HT1080 (cell line): ENCODE data around the gene FOXS1. TPM values are rescaled to one million over a fixed set of nuclear protein-coding genes. Genes with fewer than 3 reads are reported as not detected.

Source experiments
- DNase-seq: peaks from one replicate; pipeline ENCODE4 v3.0.0-alpha.2; 2015; ENCODE audit warnings: low read depth
- polyA plus RNA-seq, 2 experiments: library from polyadenylated mRNA; depleted of rRNA; stranded (reverse); fragments of >200 nt; gene quantifications; 2 replicates each; pipeline ENCODE4 v1.2.3, GENCODE V29; 2015
- total RNA-seq: library from RNA; depleted of rRNA; stranded (reverse); fragments of >200 nt; shearing (Covaris generic); gene quantifications from 2 replicates; pipeline ENCODE4 v1.2.3, GENCODE V29; 2014; rRNA removed

FOXS1 gene
- total RNA-seq, result 0.17 and 0.35 TPM in 2 replicates
- 0.15 and 0.73 TPM in 2 replicates for polyA plus RNA-seq (2015; cell fraction: cytosol; rRNA removed)
- polyA plus RNA-seq (2015; cell fraction: nucleus; rRNA removed), result 0.25 and 0.51 TPM in 2 replicates

DNA sequence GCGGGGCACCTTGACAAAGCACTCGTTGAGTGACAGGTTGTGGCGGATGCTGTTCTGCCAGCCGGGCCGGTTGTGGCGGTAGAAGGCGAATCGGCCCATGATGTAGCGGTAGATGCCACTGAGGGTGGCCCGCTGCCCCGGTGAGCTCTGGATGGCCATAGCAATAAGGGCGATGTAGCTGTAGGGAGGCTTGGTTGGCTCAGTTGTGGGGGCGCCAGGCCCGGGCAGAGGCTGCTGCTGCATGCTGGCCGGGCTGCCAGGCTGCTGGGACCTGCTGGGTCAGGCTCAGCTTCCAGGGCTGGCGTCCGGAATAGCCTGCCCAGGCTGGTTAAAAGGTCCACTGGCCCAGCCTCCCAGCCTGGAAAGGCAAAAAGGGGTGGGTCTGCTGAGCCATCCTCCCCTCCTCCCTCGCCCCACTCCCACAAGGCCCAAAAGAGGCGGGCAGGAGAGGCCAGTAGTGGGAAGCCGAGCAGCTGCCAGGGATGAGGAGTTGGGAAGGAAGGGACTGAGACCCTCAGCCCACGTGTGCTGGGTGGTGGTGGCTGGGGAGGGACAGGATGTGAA lies at the start of gene FOXS1:
TSS of gene FOXS1 (minus strand) at position 305 of the 564 bp plus-strand sequence. CDS start at position 243, 62 bp downstream.
- DNase-seq, result no peak

DNA sequence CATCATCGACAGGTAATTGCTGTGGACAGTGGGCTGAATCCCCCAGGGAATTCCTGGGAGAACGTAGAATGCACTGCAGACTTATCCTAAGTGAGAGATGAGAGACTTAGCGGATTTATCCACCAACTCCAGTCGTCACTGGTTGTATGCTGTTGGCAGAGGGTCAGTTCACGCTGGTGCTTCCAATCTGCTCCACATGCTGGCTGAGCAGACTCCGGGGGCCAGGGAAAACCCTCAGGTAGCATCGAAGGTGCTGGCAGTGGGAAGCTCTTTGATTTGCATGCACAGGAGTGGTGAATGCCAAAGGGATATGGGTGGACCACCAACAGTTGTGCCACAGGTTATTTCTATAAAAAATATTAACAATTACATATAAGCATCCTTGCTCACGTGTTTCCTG lies 45.2 kb upstream of the FOXS1 start:
- DNase-seq, result no peak

DNA sequence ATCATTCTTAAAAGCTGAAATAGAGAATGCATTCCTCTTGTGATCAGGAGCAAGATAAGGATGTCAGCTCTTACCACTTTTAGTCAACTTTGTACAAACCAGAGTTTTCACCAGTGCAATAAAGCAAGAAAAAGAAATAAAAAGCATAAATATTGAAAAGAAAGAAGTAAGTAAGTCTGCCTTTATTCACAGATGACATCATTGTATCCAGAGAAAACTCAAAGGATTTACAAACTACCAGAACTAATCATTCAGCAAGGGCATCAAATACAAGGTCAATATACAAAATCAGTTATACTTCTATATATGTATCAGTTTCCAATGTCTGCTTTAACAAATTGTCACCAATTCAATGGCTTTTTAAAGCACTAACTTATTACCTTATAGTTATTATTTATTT lies 38.4 kb upstream of the FOXS1 start:
- DNase-seq, result no peak

DNA sequence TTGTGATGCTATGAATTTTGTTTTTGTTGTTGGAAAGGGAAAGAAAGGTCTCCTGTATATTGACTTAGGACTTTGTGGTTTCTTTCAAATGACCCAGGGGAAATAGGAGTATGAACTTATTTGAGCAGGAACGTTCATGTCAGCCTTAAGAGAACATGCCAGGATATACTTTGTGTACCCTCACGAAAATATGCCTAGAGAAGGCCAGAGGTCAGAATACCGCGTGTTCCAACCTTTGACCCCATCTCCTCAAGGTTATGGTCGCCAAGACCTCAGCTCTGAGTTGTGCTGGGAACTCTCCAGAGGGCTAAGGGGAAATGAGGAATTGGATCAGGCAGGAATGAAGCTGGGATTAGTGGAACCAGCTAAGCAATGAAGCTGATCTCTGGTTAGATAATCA lies 36.5 kb upstream of the FOXS1 start:
- no peak for DNase-seq

DNA sequence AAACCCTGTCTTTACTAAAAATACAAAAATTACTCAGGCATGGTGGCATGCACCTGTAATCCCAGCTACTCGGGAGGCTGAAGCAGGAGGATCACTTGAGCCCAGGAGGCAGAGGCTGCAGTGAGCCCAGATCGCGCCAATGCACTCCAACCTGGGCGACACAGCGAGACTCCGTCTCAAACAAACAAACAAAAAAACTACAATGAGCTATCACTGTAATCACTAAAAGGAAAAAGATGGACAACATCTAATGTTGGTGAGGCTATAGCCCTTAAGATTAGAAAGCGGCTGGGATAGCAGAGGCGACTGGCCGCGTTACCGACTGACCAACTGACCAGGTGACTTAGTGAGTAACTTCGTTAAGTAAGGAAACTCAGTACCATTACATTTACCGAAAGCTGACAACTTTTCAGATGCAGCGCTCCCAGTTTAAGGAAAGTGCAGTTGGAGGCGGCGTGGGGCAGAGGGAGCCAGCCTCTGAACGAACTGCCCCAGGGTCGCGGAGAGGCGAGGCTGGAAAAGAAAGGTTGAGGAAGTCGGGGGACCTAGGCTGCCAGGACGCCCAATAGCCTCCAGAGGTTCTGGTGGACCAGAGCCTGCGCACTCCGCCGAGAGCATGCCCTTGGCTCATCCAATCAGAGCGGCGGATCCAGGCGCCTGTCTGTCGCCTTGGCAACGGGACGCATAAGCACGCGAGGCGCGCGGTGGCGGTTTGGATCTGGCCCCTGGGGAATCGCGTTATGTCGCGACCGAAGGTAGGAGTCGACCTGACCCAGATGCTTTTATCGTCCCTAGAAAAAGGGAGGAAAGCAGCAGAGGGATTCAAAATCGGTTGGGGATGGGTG lies 34.0 kb upstream of the FOXS1 start:
- peak; percentile 92 for DNase-seq

DNA sequence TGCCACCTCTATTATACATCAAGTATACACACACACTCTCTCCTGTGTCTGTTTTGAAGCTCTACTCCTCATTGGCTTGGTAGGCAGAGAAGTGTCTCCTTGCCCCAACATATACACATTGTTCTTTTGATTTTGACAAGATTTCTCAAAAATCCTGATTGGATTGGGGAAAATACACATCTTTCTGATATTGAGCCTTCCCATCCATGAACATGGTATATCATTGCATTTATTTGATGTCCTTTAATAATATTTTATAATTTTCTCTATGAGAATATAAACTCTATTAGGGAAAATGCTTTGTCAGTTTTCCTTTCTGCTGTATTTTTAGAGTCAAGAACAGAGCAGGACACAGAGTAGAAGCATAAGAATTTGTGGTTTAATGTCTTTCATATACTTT lies 32.3 kb upstream of the FOXS1 start:
- no peak for DNase-seq

DNA sequence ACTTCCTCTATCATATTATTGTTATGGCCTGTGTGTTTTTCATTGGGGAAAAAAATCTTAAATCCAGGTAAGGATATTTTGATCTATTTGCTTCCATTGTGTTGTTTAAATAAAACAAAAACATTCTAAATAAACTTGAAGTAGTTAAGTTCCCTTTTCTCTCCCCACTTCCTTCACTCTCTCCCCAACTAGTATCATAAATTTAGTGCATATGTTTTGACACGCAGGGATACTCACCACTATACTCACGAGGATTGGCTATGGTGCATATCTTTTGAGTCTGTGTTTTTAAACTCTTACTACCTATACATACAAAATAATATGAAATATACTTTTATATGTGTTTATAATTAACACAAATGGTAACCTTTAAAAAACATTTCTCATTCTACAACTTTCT lies 30.3 kb upstream of the FOXS1 start:
- no peak for DNase-seq

DNA sequence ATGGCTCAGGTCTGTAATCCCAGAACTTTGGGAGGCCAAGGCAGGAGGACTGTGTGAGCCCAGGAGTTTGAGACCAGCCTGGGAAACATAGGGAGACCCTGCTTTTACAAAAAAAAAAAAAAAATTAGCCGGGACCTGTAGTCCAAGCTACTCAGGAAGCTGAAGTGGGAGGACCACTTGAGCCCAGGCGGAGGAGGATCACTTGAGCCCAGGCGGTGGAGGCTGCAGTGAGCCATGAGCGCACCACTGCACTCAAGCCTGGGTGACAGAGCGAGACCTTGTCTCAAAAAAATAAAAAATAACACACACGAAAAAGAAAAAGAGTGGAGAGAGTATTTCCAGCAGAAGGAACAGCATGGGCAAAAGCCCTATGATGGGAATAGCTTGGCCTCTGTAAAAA lies 27.0 kb upstream of the FOXS1 start:
- DNase-seq, result no peak

DNA sequence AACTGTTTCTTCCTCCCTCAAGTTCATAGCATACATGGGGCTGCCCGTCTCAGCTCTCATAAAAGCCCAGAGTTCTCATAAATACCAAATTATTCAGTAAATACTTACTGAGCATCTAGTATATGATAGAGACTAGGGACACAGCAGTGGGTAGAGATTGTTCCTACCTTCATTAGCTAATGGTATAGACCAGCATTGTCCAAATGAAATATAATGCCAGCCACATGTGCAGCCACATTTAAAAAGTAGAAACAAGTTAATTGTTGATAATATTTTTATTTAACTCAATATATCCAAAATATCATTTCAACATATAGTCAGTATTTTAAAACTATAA lies 26.2 kb upstream of the FOXS1 start:
- no peak for DNase-seq

DNA sequence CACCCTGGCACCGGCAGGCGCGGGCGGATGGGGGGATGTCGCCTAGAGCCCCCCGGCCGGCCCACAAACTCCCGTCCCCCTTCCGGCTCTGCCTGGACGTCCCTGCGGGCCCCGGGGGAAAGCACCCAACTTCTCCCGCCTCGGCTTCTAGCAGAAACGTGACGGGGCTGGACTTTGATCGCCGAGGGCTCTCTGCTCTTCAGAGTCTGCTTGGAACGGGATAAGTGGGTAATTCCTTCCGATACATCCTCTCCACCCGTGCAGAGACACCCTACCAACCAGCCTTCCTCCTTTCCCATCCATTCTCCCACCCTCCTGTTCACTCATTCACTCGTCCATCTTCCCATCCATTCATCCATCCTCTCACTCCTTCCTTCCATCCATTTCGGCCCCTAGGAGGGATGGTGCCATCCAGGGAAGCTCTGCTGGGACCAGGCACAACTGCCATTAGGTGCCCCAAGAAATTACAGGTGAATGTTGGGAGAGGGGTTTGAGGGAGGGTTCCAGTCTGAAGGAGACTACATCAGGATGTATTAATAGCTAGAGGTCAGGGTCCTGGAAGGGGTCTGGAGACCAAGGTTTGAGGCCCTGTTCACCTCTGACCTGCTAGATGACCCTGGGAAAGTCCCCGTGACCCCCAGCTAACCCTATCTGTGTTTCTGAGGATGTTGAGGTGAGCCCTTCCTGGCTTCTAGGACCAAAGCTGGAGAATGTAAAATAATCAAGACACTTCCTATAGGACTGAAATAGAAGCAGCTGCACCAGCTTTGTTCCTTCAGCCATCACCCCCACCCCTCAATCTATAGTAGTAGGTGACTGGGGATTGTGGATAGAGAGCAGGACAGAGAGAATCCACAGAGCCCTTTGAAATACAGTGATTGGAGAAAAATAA lies 25.6 kb upstream of the FOXS1 start:
- DNase-seq, result no peak

DNA sequence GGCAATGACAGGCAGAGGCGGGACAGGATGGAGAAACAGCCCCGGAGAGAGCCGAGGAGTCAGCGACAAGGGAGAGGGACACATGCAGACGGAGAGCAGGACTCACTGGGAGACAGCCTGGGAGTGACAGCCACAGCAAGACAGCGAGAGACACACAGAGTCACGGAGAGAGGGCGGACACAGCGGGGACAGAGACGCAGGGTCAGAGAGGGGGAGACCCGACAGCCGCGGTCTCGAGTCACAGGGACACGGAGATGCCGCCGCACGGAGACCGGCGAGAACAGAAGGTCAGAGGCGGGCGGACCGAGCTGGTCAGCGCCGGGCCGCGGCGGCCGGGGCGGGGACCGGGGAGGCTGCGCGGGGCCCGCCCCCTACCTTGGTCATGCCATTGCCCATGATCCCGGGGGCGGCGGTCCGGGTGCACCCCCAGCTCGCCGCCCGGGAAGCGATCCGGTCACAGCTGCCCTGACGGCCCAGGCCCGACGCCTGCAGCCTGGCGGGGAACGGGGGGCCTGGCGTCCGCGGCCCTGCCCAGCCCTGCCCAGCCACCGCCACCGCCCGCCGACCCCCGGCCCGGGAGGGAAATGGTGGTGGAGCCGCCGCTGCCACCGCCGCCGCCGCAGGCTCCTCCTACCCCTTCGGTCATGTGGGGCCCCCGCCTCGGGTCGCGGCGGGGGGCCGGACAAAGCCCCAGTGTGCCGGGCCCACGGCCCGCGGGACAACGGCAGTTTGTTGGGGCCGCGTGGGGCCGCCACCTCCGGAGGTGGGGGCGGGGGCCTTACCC lies 24.7 kb upstream of the FOXS1 start, which contains the start of the genes DUSP15 and TTLL9:
TSS of gene DUSP15 (minus strand) at position 586 of the 784 bp plus-strand sequence. CDS start at position 396, 190 bp downstream.
TSS of gene TTLL9 (plus strand) at position 693 of the 784 bp plus-strand sequence. CDS start 493 bp downstream, outside the sequence.
- DNase-seq, result no peak

DNA sequence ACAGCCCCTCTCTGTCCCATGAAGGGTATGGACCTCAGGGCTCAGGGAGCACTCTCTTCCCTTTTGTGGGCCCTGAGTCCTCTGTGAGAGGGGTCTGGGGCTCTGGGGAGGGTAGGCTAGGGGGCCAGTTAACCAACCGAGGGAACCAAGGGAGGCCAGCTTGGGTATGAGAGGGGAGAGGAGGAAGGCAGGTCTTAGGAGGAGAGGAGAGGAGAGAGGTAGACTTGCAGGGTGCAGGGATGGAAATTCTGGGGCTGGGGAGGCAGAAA lies 24.2 kb upstream of the FOXS1 start:
- DNase-seq, result no peak

DNA sequence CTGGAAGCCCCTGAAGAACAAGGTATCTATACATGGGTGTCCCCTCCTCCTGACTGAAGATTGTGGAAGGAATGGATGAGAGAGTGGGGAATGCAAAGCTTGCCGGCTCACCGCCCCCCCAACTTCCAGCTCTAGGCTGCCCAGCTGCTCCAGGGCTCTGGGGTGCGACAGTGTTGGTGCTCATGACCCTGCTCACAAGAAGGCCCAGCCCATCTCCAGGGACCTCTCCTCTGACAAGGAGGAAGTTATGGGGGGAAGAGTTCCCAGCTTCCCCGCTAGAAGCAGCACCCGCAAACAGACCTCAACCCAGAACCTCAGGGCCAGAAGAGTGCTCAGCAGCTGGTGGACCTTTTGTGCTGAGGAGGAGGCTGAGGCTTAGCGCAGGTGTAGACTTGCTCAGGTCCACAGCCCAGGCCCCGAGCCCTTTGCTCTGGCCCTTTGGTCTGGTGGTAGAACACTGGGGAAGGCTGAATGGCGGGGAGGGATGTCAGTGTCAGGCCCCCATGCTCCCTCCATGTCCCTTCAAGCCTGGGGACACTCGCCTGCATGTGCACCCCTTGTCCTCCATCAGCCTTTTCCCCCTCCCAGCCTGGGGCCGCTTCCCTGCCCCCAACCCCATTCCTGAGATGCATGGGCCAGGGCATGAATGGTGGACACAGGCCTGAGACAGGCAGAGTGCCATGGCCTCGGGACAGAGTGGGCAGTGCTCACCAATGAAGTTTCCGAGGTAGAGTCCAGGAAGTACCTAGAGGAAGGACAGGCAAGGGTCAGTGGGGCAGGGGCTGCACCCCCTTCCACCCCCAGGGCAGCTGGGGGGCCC lies 23.7 kb upstream of the FOXS1 start:
- no peak for DNase-seq

DNA sequence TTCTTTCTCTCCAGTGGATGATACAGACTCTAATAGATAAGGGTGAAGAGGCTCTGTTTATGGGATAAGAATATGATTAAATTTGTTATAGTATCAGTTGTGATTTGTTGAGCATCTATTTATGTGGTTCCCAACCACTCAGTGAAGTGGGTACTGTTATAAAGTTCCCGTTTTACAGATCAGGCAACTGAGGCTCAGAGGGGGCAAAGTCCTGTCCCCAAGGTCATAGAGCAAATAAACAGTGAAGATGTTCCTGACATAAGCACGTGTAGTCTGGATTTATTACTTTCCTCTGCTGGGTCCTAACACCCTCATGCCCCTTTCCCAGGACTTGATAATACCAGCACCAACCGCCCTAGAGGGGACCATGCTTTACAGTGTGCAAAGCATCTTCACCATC lies 20.8 kb upstream of the FOXS1 start:
- DNase-seq, result no peak

DNA sequence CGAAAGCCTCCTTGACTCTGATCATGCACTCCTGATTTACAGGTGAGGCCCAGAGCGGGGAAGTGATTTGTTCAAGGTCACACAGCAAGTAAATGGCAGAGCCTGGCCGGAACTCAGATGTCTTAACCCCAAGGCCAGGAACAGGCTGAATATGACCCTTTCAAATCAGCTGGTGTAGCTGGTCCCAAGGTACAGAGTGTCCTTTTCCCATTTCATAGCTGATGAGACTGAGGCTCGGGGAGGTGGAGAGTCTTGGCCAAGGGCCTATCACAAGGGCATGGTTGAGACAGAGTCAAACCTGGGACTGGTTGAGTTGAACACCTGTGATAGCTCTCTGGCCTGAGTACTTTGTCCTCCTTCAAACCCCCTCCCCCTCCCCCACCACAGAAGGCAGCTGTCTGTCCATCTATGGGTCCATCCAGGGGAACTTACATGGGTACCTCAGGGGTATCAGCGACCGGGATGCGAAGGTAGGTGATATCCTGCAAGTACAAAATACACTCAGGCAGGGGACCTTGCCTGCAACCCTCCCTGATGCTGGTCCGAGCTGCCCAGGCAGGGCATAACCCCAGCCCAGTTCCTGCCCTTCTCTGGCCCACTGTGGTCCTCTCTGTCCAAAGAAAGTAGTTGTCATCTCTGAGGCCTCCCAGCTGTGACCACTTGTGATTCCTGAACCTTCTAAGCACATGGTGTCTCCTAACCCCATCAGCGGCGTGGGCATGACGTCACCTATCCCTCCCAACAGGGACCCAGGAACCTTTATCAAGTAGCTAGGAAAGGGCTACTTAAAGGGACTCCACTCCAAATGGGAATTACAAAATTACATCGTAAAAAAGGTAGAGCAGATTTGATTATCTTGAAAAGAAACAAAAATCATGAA lies 19.4 kb upstream of the FOXS1 start:
- DNase-seq, result no peak

DNA sequence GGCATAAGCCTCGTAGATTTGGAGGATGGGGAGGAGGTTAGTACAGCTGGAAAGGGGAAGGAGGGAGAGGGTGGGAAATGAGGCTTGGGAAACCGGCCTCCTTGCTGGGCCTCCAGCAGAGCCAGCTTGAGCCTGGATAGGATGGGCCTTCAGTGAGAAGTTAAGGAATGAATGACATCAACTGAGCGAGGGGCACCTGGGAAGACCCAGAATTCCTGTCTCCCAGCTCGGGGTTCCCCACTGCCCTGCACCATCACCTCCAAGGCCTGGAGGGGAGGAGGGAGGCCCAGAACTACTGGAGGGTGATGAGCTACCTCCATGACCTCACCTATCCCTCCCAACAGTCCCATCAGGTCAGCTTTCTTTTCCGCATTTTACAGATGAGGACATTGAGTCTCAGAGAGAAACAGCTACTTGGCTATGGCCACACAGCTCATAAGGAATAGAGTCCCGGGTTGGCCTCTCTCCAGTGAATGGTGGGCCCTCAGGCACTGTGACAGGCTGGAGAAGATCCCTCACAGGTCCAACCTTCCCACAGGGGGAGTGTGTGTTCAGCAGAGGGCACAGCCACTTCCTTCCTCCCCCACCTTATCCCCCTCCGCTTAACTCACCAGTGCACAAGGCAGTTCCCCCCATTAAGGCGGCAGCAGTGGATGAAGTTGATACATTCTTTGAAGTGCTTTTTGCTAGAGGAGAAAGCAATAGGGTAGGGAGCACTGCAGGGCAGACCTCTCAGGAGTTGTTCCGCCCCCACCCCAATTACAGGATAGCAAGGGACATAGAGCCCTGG lies 18.1 kb upstream of the FOXS1 start:
- DNase-seq, result no peak

DNA sequence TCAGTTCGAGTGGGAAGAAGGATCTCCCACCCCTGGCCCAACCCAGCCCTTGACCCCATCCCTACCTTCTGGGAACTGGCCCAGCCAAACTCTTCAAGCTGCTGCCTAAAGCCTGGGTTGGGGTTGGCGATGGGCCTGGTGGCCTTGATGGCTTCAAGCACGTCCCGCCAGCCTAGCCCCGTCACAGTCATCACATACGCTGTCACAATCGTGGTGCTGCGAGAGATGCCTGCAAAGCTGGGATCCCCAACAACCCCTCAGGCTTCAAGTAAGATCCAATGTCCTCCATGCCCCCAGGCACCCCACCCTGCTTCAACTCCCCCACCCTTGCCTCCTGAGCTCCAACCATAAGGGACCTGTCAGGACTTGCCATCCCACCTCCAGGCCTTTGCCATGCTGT lies 17.1 kb upstream of the FOXS1 start:
- DNase-seq, result no peak

DNA sequence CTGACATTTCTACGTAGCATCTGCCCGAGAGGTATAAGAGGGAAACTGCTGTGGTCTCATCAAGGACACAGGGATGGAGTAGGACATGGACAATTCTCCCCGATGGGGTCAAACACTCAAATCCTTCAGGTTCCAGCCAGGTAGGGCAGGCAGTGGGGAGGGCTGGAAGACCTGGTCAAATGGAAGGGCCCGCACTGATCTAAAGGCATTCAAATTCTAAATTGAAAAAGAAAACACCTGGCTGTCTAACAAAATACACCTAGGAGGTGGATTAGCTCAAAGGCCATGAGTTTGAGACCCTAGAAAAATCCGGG lies 16.7 kb upstream of the FOXS1 start:
- no peak for DNase-seq
